Nephron progenitor cell (in vitro differentiated cells): ENCODE data around the gene CBLB.
A peak's percentile ranks its signal among the peaks of the same experiment; 100 is the strongest.

Experiments used
- DNase-seq: peaks from one replicate; pipeline ENCODE4 v3.0.0; 2021
- H3K27ac Mint-ChIP-seq: 2 replicates; pipeline ENCODE4 v1.8.0; 2021; ENCODE audit warnings: mild to moderate bottlenecking, moderate library complexity, mixed read lengths
- H3K27me3 Mint-ChIP-seq: 2 replicates; pipeline ENCODE4 v1.8.0; 2021; ENCODE audit warnings: mild to moderate bottlenecking, low read depth, mixed read lengths; ENCODE audit not compliant: poor library complexity
- H3K36me3 Mint-ChIP-seq: 2 replicates; pipeline ENCODE4 v1.8.0; 2021; ENCODE audit warnings: low read depth, mixed read lengths
- H3K4me1 Mint-ChIP-seq: 2 replicates; pipeline ENCODE4 v1.8.0; 2021; ENCODE audit warnings: mixed read lengths
- H3K4me3 Mint-ChIP-seq: 2 replicates; pipeline ENCODE4 v1.8.0; 2021; ENCODE audit warnings: mild to moderate bottlenecking, moderate library complexity, mixed read lengths
- H3K9me3 Mint-ChIP-seq: 2 replicates; pipeline ENCODE4 v1.8.0; 2021; ENCODE audit warnings: mild to moderate bottlenecking, moderate library complexity, mixed read lengths
- TF ChIP-seq, protein P1 (sequence below): fragments of 200-600 bp; sonication (generic); IDR thresholded peaks from 2 replicates; pipeline ENCODE4 v1.5.0; 2021; ENCODE audit warnings: antibody characterized with exemption

CBLB gene

DNA sequence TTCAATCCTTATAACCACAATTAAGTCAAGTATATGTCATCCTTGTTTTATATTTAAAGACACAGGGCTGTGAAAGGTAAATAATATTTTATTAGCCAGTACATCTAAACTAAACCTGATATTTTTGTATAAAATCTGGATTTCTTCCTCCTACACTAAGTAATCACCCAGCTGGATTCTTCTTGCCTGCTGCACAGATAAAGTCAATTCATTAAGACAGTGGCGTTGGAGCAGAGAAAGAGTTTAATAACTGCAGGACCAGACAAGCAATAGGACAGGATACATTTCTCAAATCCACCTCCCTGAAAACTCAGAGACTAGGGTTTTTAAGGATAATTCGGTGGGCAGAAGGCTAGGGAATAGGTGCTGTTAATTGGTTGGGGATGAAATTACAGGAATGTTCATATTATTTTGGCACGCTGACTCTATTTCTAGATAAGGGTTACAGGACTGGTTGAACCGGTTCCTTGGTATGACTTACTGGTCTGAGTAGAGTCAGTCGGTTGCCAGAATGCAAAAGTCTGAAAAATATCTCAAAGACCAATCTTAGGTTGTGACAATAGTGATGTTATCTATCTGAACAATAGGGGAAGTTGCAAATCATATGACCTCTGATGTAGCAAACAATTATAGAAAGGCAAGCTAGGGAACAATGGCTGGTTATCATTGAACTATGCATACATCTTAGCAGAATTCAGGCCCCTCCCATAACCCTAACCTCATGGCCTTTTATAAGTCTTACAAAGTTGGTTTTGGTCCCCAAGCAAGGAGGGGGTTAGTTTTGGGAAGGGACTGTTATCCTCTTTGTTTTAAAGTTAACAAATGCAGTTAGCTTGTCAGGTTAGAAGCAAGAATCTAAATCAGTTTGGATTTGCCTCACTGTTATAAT, 257.3 kb downstream of the CBLB start:
- Mint-ChIP-seq H3K9me3 (no peaks in the 10 kb centered on the region), H3K27ac (no peak overlapping the region), H3K4me1 (peaks cover 19% of the 10 kb centered on the region), H3K4me3 (no peak overlapping the region), H3K27me3 (peaks cover 5% of the 10 kb centered on the region), H3K36me3 (no peaks in the 10 kb centered on the region)
- no peak for DNase-seq
- TF ChIP-seq, protein P1, sequence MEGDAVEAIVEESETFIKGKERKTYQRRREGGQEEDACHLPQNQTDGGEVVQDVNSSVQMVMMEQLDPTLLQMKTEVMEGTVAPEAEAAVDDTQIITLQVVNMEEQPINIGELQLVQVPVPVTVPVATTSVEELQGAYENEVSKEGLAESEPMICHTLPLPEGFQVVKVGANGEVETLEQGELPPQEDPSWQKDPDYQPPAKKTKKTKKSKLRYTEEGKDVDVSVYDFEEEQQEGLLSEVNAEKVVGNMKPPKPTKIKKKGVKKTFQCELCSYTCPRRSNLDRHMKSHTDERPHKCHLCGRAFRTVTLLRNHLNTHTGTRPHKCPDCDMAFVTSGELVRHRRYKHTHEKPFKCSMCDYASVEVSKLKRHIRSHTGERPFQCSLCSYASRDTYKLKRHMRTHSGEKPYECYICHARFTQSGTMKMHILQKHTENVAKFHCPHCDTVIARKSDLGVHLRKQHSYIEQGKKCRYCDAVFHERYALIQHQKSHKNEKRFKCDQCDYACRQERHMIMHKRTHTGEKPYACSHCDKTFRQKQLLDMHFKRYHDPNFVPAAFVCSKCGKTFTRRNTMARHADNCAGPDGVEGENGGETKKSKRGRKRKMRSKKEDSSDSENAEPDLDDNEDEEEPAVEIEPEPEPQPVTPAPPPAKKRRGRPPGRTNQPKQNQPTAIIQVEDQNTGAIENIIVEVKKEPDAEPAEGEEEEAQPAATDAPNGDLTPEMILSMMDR, result no peak

DNA sequence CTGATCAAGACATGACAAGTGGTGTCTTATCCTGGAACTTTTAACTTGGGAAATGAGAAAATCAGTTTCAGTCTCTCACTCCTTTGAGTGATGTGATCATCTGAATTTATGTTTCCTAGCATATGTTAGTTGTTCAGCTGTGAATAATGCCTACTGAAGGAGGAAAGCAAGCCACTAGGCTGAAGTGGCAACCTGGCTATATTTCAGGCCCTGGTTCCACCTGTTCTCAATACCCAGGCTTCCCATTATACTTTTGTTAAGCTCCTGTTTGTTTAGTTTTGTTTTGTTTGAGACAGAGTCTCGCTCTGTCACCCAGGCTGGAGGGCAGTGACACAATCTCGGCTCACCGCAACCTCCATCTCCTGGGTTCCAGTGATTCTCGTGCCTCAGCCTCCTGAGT, 258.3 kb downstream of the CBLB start:
- Mint-ChIP-seq H3K4me1 (peaks cover 19% of the 10 kb centered on the region), H3K4me3 (no peak overlapping the region)
- TF ChIP-seq, protein P1, result no peak

DNA sequence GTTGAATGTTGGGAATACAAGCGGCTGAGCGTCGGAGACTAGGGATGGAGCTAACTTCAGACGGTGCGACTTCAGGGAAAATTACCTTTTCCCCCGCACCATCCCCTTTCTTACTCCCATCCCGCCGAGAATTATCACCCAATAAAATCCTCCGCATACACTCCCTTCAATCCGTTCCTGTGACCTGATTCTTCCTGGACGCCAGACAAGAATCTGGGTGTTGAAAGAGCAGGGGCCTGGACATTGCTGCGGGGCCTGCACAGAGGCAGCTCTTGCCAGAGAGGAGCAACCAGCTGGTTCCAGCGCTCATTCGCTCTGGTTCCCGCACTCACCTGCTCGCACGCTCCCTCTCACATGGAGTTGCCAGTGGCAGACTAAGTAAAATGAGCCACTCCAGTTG, 260.2 kb downstream of the CBLB start:
- no peak for DNase-seq
- Mint-ChIP-seq H3K27ac (peak overlapping the region; percentile 16), H3K4me3 (no peak overlapping the region), H3K36me3 (no peaks in the 10 kb centered on the region), H3K9me3 (no peaks in the 10 kb centered on the region), H3K27me3 (peaks cover 3% of the 10 kb centered on the region), H3K4me1 (peaks cover 14% of the 10 kb centered on the region)
- TF ChIP-seq, protein P1, result no peak

More for the DNA sequence above, 258.3 kb downstream of the CBLB start:
- no peaks in the 10 kb centered on the region for H3K9me3 Mint-ChIP-seq
- no peaks in the 10 kb centered on the region for H3K36me3 Mint-ChIP-seq
- DNase-seq, result no peak
- H3K27me3 Mint-ChIP-seq, result peaks cover 5% of the 10 kb centered on the region
- H3K27ac Mint-ChIP-seq, result no peak overlapping the region

DNA sequence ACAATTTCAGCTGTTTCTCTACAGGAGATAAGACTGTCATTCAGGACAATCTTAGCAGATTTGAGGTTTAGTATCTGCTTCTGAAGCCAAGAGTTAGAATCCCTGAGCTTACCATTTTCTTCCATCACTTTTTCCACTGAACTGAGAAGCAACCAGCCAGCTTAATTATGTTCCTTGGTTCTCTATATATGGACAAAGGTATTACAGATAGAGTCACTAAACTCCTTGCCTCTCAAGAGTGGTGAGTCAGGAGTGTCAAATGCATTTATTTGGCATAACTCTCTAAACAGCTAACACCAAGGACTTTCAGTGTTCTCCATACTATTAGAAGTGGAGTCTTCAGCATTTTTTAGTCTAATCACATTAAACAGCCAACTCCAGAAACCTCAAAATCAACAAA, 262.8 kb downstream of the CBLB start:
- Mint-ChIP-seq H3K4me3 (no peak overlapping the region), H3K4me1 (no peaks in the 10 kb centered on the region), H3K27me3 (no peaks in the 10 kb centered on the region), H3K9me3 (peaks cover 5% of the 10 kb centered on the region), H3K36me3 (no peaks in the 10 kb centered on the region), H3K27ac (no peak overlapping the region)
- TF ChIP-seq, protein P1, result no peak
- DNase-seq, result no peak
